Mesodermal cell (in vitro differentiated cells): ENCODE results near the gene PIWIL4.
"Not testable (repeated sequence)": the region's sequence is repeated elsewhere in the genome, so short reads cannot be mapped to it uniquely, and the experiment has no call there.

Experiments used
- H3K27ac ChIP-seq: 2 replicates; pipeline ENCODE4 v1.7.0; 2013; ENCODE audit warnings: mild to moderate bottlenecking, low read depth, low read length, moderate library complexity; ENCODE audit not compliant: severe bottlenecking
- H3K36me3 ChIP-seq: 2 replicates; pipeline ENCODE4 v1.7.1; 2013; ENCODE audit warnings: mild to moderate bottlenecking, low read length, moderate library complexity; ENCODE audit not compliant: control insufficient read depth, insufficient read depth
- H3K4me1 ChIP-seq: one replicate; pipeline ENCODE4 v1.7.1; 2013; ENCODE audit warnings: mild to moderate bottlenecking, low read length; ENCODE audit not compliant: insufficient read depth, control insufficient read depth, poor library complexity, severe bottlenecking
- H3K4me3 ChIP-seq: 2 replicates; pipeline ENCODE4 v1.7.0; 2013; ENCODE audit warnings: low read length, control low read depth, mild to moderate bottlenecking; ENCODE audit not compliant: insufficient read depth, poor library complexity, severe bottlenecking; ENCODE audit errors: extremely low read depth
- H3K9me3 ChIP-seq: 2 replicates; pipeline ENCODE4 v1.7.1; 2013; ENCODE audit warnings: mild to moderate bottlenecking, low read length, moderate library complexity; ENCODE audit not compliant: control insufficient read depth
- WGBS, 2 experiments: methylation state at CpG; one replicate each; pipeline ENCODE4 v1.1.5; 2013; ENCODE audit warnings: missing lambda C conversion rate in 2 of 2; ENCODE audit not compliant: insufficient coverage in 2 of 2; 5-methylcytosine and 5-hydroxymethylcytosine counted together

The PIWIL4 gene

GRCh38 chr11:94549146-94549545 lies 18.0 kb upstream of the PIWIL4 start:
- 93 to 100% methylated on average over 3 to 5 of the region's 5 CpGs for WGBS, 2 experiments
- Histone ChIP-seq H3K4me3 (no peak overlapping the region), H3K36me3 (no peaks in the 10 kb centered on the region), H3K9me3 (no peaks in the 10 kb centered on the region), H3K4me1 (no peaks in the 10 kb centered on the region), H3K27ac (no peak overlapping the region)

- Histone ChIP-seq H3K4me1 (no peaks in the 10 kb centered on the region), H3K36me3 (no peaks in the 10 kb centered on the region), H3K4me3 (no peak overlapping the region), H3K27ac (no peak overlapping the region), H3K9me3 (no peaks in the 10 kb centered on the region)
- 86% methylated on average over 3 to 4 of the region's 4 CpGs for WGBS, 2 experiments
Observed at GRCh38 chr11:94550513-94550912, 16.7 kb upstream of the PIWIL4 start.

GRCh38 chr11:94553938-94554337 lies 13.2 kb upstream of the PIWIL4 start:
- H3K27ac ChIP-seq = no peak overlapping the region
- 40 to 58% methylated on average over 1 of the region's 1 CpG for WGBS, 2 experiments
- no peaks in the 10 kb centered on the region for H3K4me1 ChIP-seq
- H3K36me3 ChIP-seq = no peaks in the 10 kb centered on the region
- H3K4me3 ChIP-seq = no peak overlapping the region
- H3K9me3 ChIP-seq = no peaks in the 10 kb centered on the region

- not testable (repeated sequence) for H3K36me3 ChIP-seq, H3K4me1 ChIP-seq, H3K4me3 ChIP-seq, H3K27ac ChIP-seq, H3K9me3 ChIP-seq
- WGBS, 2 experiments = 86 to 91% methylated on average over 6 to 7 of the region's 8 CpGs
Observed at GRCh38 chr11:94555752-94556329, 11.3 kb upstream of the PIWIL4 start.

GRCh38 chr11:94557421-94557820 lies 9.7 kb upstream of the PIWIL4 start:
- Histone ChIP-seq H3K4me1 (peaks cover 3% of the 10 kb centered on the region), H3K27ac (no peak overlapping the region), H3K9me3 (no peaks in the 10 kb centered on the region), H3K36me3 (no peaks in the 10 kb centered on the region), H3K4me3 (no peak overlapping the region)

- WGBS, 2 experiments = no CpG with 5 or more reads among the region's 1 CpG
- H3K27ac ChIP-seq = no peak overlapping the region
- no peaks in the 10 kb centered on the region for H3K9me3 ChIP-seq
- no peaks in the 10 kb centered on the region for H3K36me3 ChIP-seq
- H3K4me1 ChIP-seq = peaks cover 8% of the 10 kb centered on the region
- H3K4me3 ChIP-seq = no peak overlapping the region
Observed at GRCh38 chr11:94557992-94558391, 9.2 kb upstream of the PIWIL4 start.

- Histone ChIP-seq H3K4me3 (no peak overlapping the region), H3K27ac (no peak overlapping the region), H3K36me3 (no peaks in the 10 kb centered on the region), H3K9me3 (no peaks in the 10 kb centered on the region), H3K4me1 (peaks cover 12% of the 10 kb centered on the region)
- WGBS, 2 experiments = 100% methylated on average over 1 of the region's 1 CpG
Observed at GRCh38 chr11:94558468-94558867, 8.7 kb upstream of the PIWIL4 start.

GRCh38 chr11:94558932-94559331 lies 8.2 kb upstream of the PIWIL4 start:
- Histone ChIP-seq H3K4me1 (peaks cover 15% of the 10 kb centered on the region), H3K4me3 (no peak overlapping the region), H3K9me3 (no peaks in the 10 kb centered on the region), H3K36me3 (no peaks in the 10 kb centered on the region), H3K27ac (no peak overlapping the region)
- 82 to 100% methylated on average over 1 to 2 of the region's 4 CpGs for WGBS, 2 experiments

- H3K4me3 ChIP-seq = no peak overlapping the region
- no peak overlapping the region for H3K27ac ChIP-seq
- 86% methylated on average over 1 of the region's 2 CpGs; no CpG with 5 or more reads in 1 of the 2 experiments for WGBS, 2 experiments
Observed at GRCh38 chr11:94559361-94559760, 7.8 kb upstream of the PIWIL4 start.

GRCh38 chr11:94560834-94561233 lies 6.3 kb upstream of the PIWIL4 start:
- WGBS, 2 experiments = 60 to 100% methylated on average over 1 to 3 of the region's 3 CpGs
- Histone ChIP-seq H3K36me3 (no peaks in the 10 kb centered on the region), H3K4me1 (peaks cover 19% of the 10 kb centered on the region), H3K9me3 (no peaks in the 10 kb centered on the region), H3K27ac (peak overlapping the region; percentile 6), H3K4me3 (no peak overlapping the region)

More at GRCh38 chr11:94559361-94559760, 7.8 kb upstream of the PIWIL4 start:
- Histone ChIP-seq H3K36me3 (no peaks in the 10 kb centered on the region), H3K9me3 (no peaks in the 10 kb centered on the region), H3K4me1 (peaks cover 19% of the 10 kb centered on the region)

GRCh38 chr11:94563176-94563847 lies 3.9 kb upstream of the PIWIL4 start:
- Histone ChIP-seq H3K36me3 (no peaks in the 10 kb centered on the region), H3K27ac (peak overlapping the region; percentile 42), H3K4me3 (no peak overlapping the region), H3K4me1 (peaks cover 19% of the 10 kb centered on the region), H3K9me3 (no peaks in the 10 kb centered on the region)
- WGBS, 2 experiments = 80 to 88% methylated on average over 1 of the region's 4 CpGs
